Measurements from ENCODE around the gene HNF4A. TPM values are rescaled to one million over a fixed set of nuclear protein-coding genes. Genes with fewer than 3 reads are reported as not detected.

HNF4A gene
- total RNA-seq, 2 donors from 2014 or later = not detected

DNA sequence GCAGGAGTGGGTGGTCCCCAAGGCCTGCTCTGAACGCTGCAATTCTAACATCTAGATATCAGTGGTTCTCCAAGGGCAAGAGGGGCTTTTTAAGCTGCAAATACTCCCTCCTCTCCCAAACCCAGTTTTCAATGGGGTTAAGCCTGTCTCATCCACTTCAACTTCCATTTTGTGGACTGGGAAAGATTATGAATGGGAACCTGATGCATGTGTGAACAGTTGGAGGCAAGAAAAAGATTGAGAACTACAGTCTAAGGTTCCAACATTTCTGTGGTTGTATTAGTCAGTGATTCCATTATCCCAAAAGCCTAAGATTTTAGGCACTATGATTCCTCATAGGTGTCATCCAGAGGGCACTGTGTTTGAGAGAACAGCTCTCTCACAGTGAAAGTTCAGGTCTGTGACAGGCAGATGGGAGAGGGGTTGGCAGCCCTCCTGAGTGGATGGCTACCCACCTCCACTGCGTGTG, 53.7 kb downstream of the HNF4A start:
- Mint-ChIP-seq H3K27ac (no peak overlapping the region), H3K36me3 (no peaks in the 10 kb centered on the region), H3K9me3 (peaks cover 0 to 7% of the 10 kb centered on the region in 2 donors)
- DNase-seq (ENCODE audit: low spot score in 2 of 2) (no peak), ATAC-seq (no peak)

GRCh38 chr20:44410583-44411019, 55.1 kb downstream of the HNF4A start:
- no peak for DNase-seq (ENCODE audit: low spot score in 2 of 2)
- no peak for ATAC-seq
- Mint-ChIP-seq H3K27ac (no peak overlapping the region), H3K9me3 (no peaks in the 10 kb centered on the region), H3K36me3 (no peaks in the 10 kb centered on the region)

DNA sequence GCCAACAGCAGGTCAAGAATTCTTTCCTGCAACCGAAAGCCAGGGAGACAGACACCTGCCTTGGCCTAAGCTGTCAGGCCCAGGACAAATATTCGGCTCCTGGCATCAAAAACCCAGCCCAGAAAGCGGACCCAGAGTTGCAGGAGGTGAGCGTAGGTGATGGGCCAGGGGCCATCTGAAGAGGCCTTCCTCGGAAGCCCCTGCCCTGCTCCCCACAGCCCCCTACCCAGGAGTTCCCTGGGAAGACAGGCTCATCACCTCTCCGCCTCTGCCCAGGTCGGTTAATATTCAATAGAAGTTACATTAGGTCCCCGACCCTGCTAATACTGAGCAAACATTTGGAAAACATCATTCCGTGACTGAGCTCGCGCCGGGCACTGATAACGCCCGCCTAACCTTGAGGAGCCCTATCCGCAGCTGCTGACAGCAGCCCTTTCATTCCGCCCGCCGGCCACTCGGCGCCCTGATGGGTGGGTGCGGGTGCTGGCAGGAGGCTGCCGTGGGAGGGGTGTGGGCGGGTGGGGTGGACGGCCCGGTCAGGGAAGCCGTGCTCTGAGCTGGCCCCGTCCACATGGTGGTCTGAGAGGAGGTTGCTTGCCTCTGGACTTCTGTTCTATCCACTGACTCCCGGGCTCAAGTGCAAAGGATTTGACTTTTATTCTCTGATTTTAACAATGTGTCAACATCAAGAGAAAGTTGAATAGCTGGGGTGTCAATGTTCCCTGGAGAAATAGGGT, 55.7 kb downstream of the HNF4A start:
- no peak for ATAC-seq
- no peaks in the 10 kb centered on the region for H3K9me3 Mint-ChIP-seq
- no peaks in the 10 kb centered on the region for H3K36me3 Mint-ChIP-seq
- no peak for DNase-seq (ENCODE audit: low spot score in 2 of 2)
- H3K27ac Mint-ChIP-seq = no peak overlapping the region

- Mint-ChIP-seq H3K36me3 (no peaks in the 10 kb centered on the region), H3K9me3 (no peaks in the 10 kb centered on the region), H3K27ac (peak overlapping the region in 1 of 2 donors; percentile 17)
- ATAC-seq (no peak), DNase-seq (ENCODE audit: low spot score in 2 of 2) (no peak)
Measured at GRCh38 chr20:44411757-44412401, 56.4 kb downstream of the HNF4A start.

GRCh38 chr20:44412402-44413144, 57.1 kb downstream of the HNF4A start:
- Mint-ChIP-seq H3K9me3 (no peaks in the 10 kb centered on the region), H3K36me3 (no peaks in the 10 kb centered on the region), H3K27ac (peak overlapping the region in 1 of 2 donors; percentile 17)
- no peak for DNase-seq (ENCODE audit: low spot score in 2 of 2)
- no peak for ATAC-seq

DNA sequence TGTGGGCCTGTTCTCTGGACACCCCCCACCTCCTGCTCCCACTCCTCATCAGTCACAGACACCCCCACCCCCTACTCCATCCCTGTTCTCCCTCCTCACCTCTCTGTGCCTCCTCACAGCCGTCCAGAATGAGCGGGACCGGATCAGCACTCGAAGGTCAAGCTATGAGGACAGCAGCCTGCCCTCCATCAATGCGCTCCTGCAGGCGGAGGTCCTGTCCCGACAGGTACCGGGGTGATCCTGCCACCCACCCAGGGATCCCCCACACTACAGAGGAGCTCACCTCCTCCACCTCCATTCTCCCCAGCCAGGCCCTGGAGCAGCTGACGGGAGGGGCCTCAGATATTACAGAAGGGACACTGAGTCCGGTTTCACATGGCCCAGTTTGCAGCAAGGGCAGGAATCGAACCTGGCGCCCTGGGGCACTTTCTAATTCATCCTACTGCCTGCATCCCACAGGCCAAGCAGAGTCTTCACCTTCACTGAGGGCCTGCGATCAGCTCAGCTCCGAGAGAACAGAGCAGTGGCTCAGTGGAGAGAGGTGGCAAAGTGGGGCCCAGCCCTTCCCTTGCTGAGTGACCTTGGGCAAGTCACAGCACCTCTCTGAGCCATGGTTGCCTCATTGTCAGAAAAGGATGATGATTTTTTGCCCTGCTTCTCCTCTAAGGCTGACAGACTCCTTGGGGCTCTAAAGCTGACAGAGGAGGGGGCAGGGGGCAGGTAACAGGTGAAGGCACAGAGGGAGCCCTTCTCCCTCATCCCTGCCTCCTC, 58.3 kb downstream of the HNF4A start:
- ATAC-seq = no peak
- Mint-ChIP-seq H3K27ac (no peak overlapping the region), H3K9me3 (no peaks in the 10 kb centered on the region), H3K36me3 (no peaks in the 10 kb centered on the region)
- DNase-seq (ENCODE audit: low spot score in 2 of 2) = no peak

DNA sequence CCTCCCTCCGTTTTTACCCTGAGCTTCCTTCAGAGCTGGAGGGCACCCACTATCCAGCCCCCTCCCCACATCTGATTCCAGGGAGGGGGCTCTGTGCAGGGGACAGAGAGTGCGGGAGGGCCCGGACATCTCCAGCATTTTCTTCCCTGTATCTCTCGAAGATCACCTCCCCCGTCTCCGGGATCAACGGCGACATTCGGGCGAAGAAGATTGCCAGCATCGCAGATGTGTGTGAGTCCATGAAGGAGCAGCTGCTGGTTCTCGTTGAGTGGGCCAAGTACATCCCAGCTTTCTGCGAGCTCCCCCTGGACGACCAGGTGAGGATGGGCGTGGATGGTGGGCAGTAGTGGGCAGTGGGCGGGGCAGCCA, 58.8 kb downstream of the HNF4A start:
- Mint-ChIP-seq H3K36me3 (no peaks in the 10 kb centered on the region), H3K27ac (no peak overlapping the region), H3K9me3 (no peaks in the 10 kb centered on the region)
- DNase-seq (ENCODE audit: low spot score in 2 of 2) = no peak
- ATAC-seq = no peak

DNA sequence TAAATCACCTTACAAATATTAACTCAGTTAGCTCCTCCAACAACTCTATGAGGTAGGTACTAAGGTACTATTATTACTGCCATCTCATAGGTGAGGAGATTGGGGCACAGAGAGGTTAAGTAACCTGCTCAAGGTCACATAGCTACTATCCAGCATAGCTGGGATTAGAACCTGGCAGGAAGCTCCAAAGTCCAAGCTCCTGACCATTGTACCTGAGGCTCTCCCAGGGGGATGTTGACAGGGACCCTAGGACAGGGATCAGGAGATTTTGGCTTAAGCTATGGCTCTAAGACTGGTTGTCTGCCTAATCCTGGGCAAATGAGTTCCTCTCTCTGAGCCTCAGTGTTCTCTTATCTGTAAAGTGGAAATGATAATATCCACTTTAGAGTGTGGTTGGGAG, 59.3 kb downstream of the HNF4A start:
- no peak overlapping the region for H3K27ac Mint-ChIP-seq
- no peaks in the 10 kb centered on the region for H3K36me3 Mint-ChIP-seq
- H3K9me3 Mint-ChIP-seq = no peaks in the 10 kb centered on the region
- ATAC-seq (no peak), DNase-seq (ENCODE audit: low spot score in 2 of 2) (no peak)

GRCh38 chr20:44415833-44416715, 60.6 kb downstream of the HNF4A start:
- H3K9me3 Mint-ChIP-seq = no peaks in the 10 kb centered on the region
- H3K36me3 Mint-ChIP-seq = no peaks in the 10 kb centered on the region
- H3K27ac Mint-ChIP-seq = no peak overlapping the region
- DNase-seq (ENCODE audit: low spot score in 2 of 2) = no peak
- ATAC-seq = no peak

DNA sequence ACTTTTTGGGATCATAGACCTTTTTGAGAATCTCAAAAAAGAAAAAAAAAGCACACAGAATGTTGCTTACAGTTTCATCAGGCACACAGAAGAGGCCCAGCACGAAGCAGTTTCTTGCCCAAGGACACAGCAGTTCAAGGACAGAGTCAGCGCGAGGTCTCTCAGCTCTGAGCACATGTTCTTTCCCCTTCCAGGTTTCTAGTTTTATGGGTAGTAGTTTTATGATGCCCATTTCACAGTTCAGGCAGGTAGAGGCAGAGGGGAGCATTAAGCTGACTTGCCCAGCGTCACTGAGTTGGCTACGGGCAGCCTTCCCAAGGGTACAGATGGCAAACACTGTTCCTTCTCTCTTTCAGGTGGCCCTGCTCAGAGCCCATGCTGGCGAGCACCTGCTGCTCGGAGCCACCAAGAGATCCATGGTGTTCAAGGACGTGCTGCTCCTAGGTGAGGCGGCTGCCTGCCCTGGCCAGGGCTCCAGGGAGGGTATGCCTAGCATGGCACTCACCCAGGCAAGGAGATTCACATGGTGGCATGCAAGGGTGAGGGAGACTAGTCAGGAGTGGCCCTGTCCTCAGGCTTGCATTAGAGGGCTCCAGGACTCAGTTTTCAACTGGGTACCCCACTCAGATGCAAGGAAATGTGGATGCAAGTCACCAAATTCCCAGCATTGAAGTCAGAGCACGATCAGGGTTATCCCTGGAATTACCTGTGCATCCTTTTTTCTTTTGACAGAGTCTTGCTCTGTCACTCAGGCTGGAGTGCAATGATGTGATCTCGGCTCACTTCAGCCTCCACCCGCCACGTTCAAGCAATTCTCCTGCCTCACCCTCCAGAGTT, 62.8 kb downstream of the HNF4A start:
- H3K9me3 Mint-ChIP-seq = no peaks in the 10 kb centered on the region
- ATAC-seq (no peak), DNase-seq (ENCODE audit: low spot score in 2 of 2) (no peak)
- H3K27ac Mint-ChIP-seq = peak overlapping the region in 1 of 2 donors; percentile 29
- H3K36me3 Mint-ChIP-seq = no peaks in the 10 kb centered on the region

DNA sequence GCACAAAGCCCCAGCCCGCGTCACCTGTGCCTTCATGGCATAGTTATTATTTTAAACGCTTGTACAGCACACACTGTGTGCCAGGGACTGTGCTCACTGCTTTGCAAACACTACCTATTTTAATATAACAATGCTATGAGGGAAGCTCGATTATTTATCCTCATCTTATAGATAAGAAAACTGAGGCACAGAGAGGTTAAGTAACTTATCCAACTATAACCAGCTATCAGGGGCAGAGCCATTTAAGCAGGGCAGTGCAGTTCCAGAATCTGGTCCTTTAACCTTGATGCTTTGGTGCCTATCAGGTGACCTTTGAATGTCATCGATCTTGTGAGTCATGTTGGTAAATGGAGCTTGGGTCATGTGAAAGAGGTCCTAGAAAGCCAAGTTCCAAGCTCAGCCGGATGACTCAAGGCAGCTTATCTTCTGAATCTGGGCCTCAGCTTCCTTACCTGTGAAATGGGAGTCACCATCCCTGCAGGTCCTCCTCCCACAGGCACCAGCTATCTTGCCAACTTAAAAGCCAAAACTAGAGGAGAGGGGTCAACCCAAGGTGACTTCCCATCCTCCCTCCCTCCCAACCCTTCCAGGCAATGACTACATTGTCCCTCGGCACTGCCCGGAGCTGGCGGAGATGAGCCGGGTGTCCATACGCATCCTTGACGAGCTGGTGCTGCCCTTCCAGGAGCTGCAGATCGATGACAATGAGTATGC, 63.8 kb downstream of the HNF4A start:
- no peak for ATAC-seq
- no peaks in the 10 kb centered on the region for H3K9me3 Mint-ChIP-seq
- H3K27ac Mint-ChIP-seq = no peak overlapping the region
- H3K36me3 Mint-ChIP-seq = no peaks in the 10 kb centered on the region
- DNase-seq (ENCODE audit: low spot score in 2 of 2) = no peak

GRCh38 chr20:44420497-44420896, 65.0 kb downstream of the HNF4A start:
- Mint-ChIP-seq H3K27ac (no peak overlapping the region), H3K9me3 (no peaks in the 10 kb centered on the region), H3K36me3 (no peaks in the 10 kb centered on the region)
- no peak for ATAC-seq
- no peak for DNase-seq (ENCODE audit: low spot score in 2 of 2)

- no peak for DNase-seq (ENCODE audit: low spot score in 2 of 2)
- no peak for ATAC-seq
- Mint-ChIP-seq H3K27ac (no peak overlapping the region), H3K36me3 (no peaks in the 10 kb centered on the region), H3K9me3 (no peaks in the 10 kb centered on the region)
Measured at GRCh38 chr20:44422083-44422482, 66.6 kb downstream of the HNF4A start.

DNA sequence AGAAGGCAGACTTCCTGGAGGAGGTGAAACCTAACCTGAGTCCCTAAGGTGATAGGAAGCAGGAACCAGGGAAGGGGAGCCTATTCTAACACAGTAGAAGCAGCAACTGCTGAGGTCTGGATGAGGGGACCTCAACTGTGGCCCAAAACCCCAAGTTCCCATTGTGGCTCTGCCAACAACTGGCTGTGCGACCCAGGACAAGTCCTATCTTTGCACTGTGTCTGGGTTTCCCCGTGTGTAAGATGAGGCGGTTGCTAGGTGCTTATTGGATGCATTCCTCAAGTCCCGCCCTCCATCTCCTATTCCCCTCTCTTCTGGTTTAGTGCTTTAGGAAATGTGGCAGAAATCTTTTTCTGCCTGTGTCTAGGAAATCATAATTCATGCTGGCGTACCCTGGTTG, 68.0 kb downstream of the HNF4A start:
- H3K36me3 Mint-ChIP-seq = no peaks in the 10 kb centered on the region
- no peak for DNase-seq (ENCODE audit: low spot score in 2 of 2)
- no peak for ATAC-seq
- no peak overlapping the region for H3K27ac Mint-ChIP-seq
- H3K9me3 Mint-ChIP-seq = no peaks in the 10 kb centered on the region

GRCh38 chr20:44424039-44424495, 68.6 kb downstream of the HNF4A start:
- no peak for ATAC-seq
- H3K9me3 Mint-ChIP-seq = no peaks in the 10 kb centered on the region
- H3K36me3 Mint-ChIP-seq = no peaks in the 10 kb centered on the region
- DNase-seq (ENCODE audit: low spot score in 2 of 2) = no peak
- no peak overlapping the region for H3K27ac Mint-ChIP-seq

Data from activated naive CD4-positive, alpha-beta T cell treated with anti-CD3 and anti-CD28 coated beads, Interleukin-2, amount 50 U/mL, for 72 hours (primary cell).